Keratinocyte (primary cell): ENCODE measurements around the gene CPLX3. TPM values are rescaled to one million over a fixed set of nuclear protein-coding genes. Genes with fewer than 3 reads are reported as not detected.

Experiments
- DNase-seq: peaks from one replicate; pipeline ENCODE4 v3.0.0-alpha.2; 2011; ENCODE audit warnings: low read depth, missing footprints, low spot score
- FAIRE-seq: peaks from 2 replicates; lab custom pipeline; 2011; peaks lifted over from hg19 to GRCh38; lab: Jason Lieb, UNC
- H2AFZ ChIP-seq: 2 replicates; pipeline ENCODE4 v1.6.0; 2012; ENCODE audit warnings: low read length, control low read depth, inconsistent platforms; ENCODE audit not compliant: control insufficient read depth
- H3K27ac ChIP-seq: 2 replicates; pipeline ENCODE4 v1.5.1; 2011; ENCODE audit warnings: low read length; ENCODE audit not compliant: control insufficient read depth, insufficient read depth
- H3K27me3 ChIP-seq: 3 replicates; pipeline ENCODE4 v1.6.0; 2011; ENCODE audit warnings: low read length; ENCODE audit not compliant: control insufficient read depth, insufficient read depth; ENCODE audit errors: extremely low read depth
- H3K36me3 ChIP-seq, 2 experiments: 2 replicates in 1 of 2; 3 replicates in 1 of 2; pipeline ENCODE4 v1.5.1; 2011; ENCODE audit warnings: low read length in 2 of 2, mild to moderate bottlenecking in 1 of 2; ENCODE audit not compliant: control insufficient read depth in 2 of 2, insufficient read depth in 2 of 2; ENCODE audit errors: extremely low read depth in 1 of 2
- H3K4me1 ChIP-seq: 3 replicates; pipeline ENCODE4 v1.5.1; 2011; ENCODE audit warnings: low read length; ENCODE audit not compliant: control insufficient read depth, insufficient read depth; ENCODE audit errors: extremely low read depth
- H3K4me2 ChIP-seq: 3 replicates; pipeline ENCODE4 v1.6.0; 2011; ENCODE audit warnings: low read depth, low read length; ENCODE audit not compliant: control insufficient read depth, insufficient read depth; ENCODE audit errors: extremely low read depth
- H3K4me3 ChIP-seq, 3 experiments: fragments of 200-600 bp in 1 of 3; sonication (generic) in 1 of 3; 2 replicates in 2 of 3; 3 replicates in 1 of 3; pipeline ENCODE4 v1.5.1; 2011 to 2016; ENCODE audit warnings: low read length in 3 of 3, mild to moderate bottlenecking in 3 of 3, control low read depth in 2 of 3, inconsistent platforms in 1 of 3, low read depth in 1 of 3, mixed read lengths in 1 of 3, mixed run types in 1 of 3, moderate library complexity in 1 of 3; ENCODE audit not compliant: control insufficient read depth in 2 of 3, insufficient read depth in 2 of 3; ENCODE audit errors: extremely low read depth in 1 of 3
- H3K79me2 ChIP-seq: 2 replicates; pipeline ENCODE4 v1.6.0; 2012; ENCODE audit warnings: low read length; ENCODE audit not compliant: control insufficient read depth, insufficient read depth
- H3K9ac ChIP-seq: 3 replicates; pipeline ENCODE4 v1.6.0; 2011; ENCODE audit warnings: low read length; ENCODE audit not compliant: control insufficient read depth, insufficient read depth; ENCODE audit errors: extremely low read depth
- H3K9me1 ChIP-seq: 3 replicates; pipeline ENCODE4 v1.6.0; 2011; ENCODE audit warnings: low read length; ENCODE audit not compliant: control insufficient read depth, insufficient read depth; ENCODE audit errors: extremely low read depth
- H3K9me3 ChIP-seq: 2 replicates; pipeline ENCODE4 v1.5.1; 2012; ENCODE audit warnings: low read depth, low read length; ENCODE audit not compliant: control insufficient read depth
- H4K20me1 ChIP-seq: 3 replicates; pipeline ENCODE4 v1.6.0; 2011; ENCODE audit warnings: low read length; ENCODE audit not compliant: control insufficient read depth, insufficient read depth; ENCODE audit errors: extremely low read depth
- EZH2 ChIP-seq: IDR thresholded peaks from one replicate; pipeline ENCODE4 v1.6.1; 2012; ENCODE audit warnings: inconsistent platforms, mild to moderate bottlenecking, low read length, moderate library complexity
- dilution Hi-C: fragments of 300-500 bp; cut with MboI; formaldehyde crosslinking; loops from one replicate; pipeline ENCODE4 v1.7.0; 2020; ENCODE audit warnings: low sequenced_read_pairs; ENCODE audit not compliant: extremely low pct_ligation_motif_present
- polyA plus RNA-seq, 5 experiments: library from polyadenylated mRNA; depleted of rRNA in 3 of 5; stranded (reverse) in 3 of 5; stranded (forward) in 1 of 5; unstranded in 1 of 5; fragments of >200 nt; gene quantifications; 1 replicate in 1 of 5; 2 replicates in 3 of 5; 3 replicates in 1 of 5; pipeline versions ENCODE4 v1.2.1 to v1.2.3, GENCODE V29; 2011 to 2012; ENCODE audit warnings: missing spikeins in 2 of 5, low read depth in 1 of 5, low replicate concordance in 1 of 5
- TF ChIP-seq, protein P1 (sequence below), 3 experiments: IDR thresholded peaks in 1 of 3; conservative IDR thresholded peaks in 1 of 3; optimal IDR thresholded peaks in 1 of 3; 2 replicates in 2 of 3; 3 replicates in 1 of 3; pipeline versions ENCODE3 to v1.5.1; 2011; ENCODE audit warnings: low read length in 3 of 3, mild to moderate bottlenecking in 3 of 3, moderate library complexity in 2 of 3, control low read depth in 1 of 3, inconsistent platforms in 1 of 3; ENCODE audit not compliant: insufficient read depth in 2 of 3; ENCODE audit errors: extremely low read depth in 1 of 3

The CPLX3 gene
- polyA plus RNA-seq, 1 donor (not counting 4 experiments of a cell fraction or from before 2014, with no cell fraction given), result not detected

DNA sequence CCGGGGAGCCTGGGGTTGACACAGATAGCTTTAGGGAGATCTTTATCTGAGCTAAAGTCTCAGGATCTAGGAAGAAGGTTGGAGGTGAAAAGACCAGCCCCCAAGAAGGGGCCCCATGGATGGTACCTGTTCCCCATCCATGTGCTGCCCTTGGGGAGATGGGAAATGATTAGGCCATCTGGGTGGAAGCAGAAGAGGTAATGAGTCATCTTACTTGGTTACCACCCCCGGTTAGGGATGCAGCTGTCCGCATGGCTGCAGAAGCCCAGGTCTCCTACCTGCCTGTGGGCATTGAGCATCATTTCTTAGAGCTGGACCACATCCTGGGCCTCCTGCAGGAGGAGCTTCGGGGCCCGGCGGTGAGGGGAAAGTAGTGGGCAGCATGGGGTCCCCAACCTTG lies 3.1 kb upstream of the CPLX3 start:
- no peak for FAIRE-seq
- TF ChIP-seq, protein P1, sequence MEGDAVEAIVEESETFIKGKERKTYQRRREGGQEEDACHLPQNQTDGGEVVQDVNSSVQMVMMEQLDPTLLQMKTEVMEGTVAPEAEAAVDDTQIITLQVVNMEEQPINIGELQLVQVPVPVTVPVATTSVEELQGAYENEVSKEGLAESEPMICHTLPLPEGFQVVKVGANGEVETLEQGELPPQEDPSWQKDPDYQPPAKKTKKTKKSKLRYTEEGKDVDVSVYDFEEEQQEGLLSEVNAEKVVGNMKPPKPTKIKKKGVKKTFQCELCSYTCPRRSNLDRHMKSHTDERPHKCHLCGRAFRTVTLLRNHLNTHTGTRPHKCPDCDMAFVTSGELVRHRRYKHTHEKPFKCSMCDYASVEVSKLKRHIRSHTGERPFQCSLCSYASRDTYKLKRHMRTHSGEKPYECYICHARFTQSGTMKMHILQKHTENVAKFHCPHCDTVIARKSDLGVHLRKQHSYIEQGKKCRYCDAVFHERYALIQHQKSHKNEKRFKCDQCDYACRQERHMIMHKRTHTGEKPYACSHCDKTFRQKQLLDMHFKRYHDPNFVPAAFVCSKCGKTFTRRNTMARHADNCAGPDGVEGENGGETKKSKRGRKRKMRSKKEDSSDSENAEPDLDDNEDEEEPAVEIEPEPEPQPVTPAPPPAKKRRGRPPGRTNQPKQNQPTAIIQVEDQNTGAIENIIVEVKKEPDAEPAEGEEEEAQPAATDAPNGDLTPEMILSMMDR (optimal IDR thresholded peaks at IDR 0.05 in 1 of 3, IDR thresholded peaks at IDR 0.05 in 1 of 3, conservative IDR thresholded peaks at IDR 0.05 in 1 of 3; ENCODE audit: extremely low read depth in 1 of 3, insufficient read depth in 2 of 3, low read length in 3 of 3), result no peak
- no peak for TF ChIP-seq EZH2
- Histone ChIP-seq H2AFZ (no peak overlapping the region), H3K4me2 (no peak overlapping the region), H3K36me3 (no peaks in the 10 kb centered on the region), H3K9me1 (no peaks in the 10 kb centered on the region), H3K27me3 (peaks cover 37% of the 10 kb centered on the region), H3K27ac (no peak overlapping the region), H3K4me1 (peaks cover 6% of the 10 kb centered on the region), H3K9ac (no peak overlapping the region), H3K4me3 (no peak overlapping the region), H3K9me3 (no peaks in the 10 kb centered on the region), H3K79me2 (no peaks in the 10 kb centered on the region), H4K20me1 (no peaks in the 10 kb centered on the region)
- no peak for DNase-seq
- dilution Hi-C loops, result no loop called here

DNA sequence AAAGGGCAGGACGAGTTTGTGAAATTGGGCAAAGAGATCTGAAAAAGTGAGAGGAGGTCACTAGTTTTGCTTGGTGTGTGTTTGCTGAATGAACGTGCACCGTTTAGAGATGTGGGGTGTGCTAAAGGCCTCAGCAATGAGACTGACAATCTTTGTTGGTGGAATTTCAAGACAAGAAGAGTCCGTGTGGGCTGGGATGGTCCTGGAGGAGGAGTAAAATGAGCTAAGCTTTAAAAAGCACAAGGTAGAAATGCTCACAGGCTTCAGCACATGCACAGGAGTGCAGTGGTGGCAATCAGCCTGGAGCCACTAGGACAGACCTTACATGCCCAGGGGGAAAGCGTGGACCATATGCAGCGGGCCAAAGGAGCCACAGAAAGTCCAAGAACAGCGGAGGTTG lies 1.5 kb upstream of the CPLX3 start:
- H2AFZ ChIP-seq, result no peak overlapping the region
- H3K9ac ChIP-seq, result no peak overlapping the region
- TF ChIP-seq, protein P1 (optimal IDR thresholded peaks at IDR 0.05 in 1 of 3, IDR thresholded peaks at IDR 0.05 in 1 of 3, conservative IDR thresholded peaks at IDR 0.05 in 1 of 3; ENCODE audit: extremely low read depth in 1 of 3, insufficient read depth in 2 of 3, low read length in 3 of 3), result no peak
- TF ChIP-seq EZH2, result no peak
- no peak overlapping the region for H3K4me3 ChIP-seq
- DNase-seq, result no peak
- dilution Hi-C loops, result no loop called here
- H3K36me3 ChIP-seq, result no peaks in the 10 kb centered on the region
- no peaks in the 10 kb centered on the region for H3K9me3 ChIP-seq
- no peaks in the 10 kb centered on the region for H4K20me1 ChIP-seq
- peaks cover 41% of the 10 kb centered on the region for H3K27me3 ChIP-seq
- no peak for FAIRE-seq
- H3K4me1 ChIP-seq, result no peaks in the 10 kb centered on the region
- no peak overlapping the region for H3K27ac ChIP-seq
- no peaks in the 10 kb centered on the region for H3K79me2 ChIP-seq
- no peak overlapping the region for H3K4me2 ChIP-seq
- H3K9me1 ChIP-seq, result no peaks in the 10 kb centered on the region
